Measurements from ENCODE around the gene HACD3.

- no peak for TF ChIP-seq CTCF (IDR thresholded peaks at IDR 0.05; ENCODE audit: low read depth, low read length, missing input control)
- no peak for TF ChIP-seq YY1 (IDR thresholded peaks at IDR 0.05)
- TF ChIP-seq GABPA (IDR thresholded peaks at IDR 0.05 in 1 of 2, conservative IDR thresholded peaks at IDR 0.05 in 1 of 2), result no peak
- TF ChIP-seq TAF1 (conservative IDR thresholded peaks at IDR 0.05), result no peak
- no peak for TF ChIP-seq MAX (IDR thresholded peaks at IDR 0.05)
- no peak for TF ChIP-seq SP1 (IDR thresholded peaks at IDR 0.05)
- no peak for TF ChIP-seq ZBTB33 (IDR thresholded peaks at IDR 0.05)
- no peak for TF ChIP-seq EGR1 (IDR thresholded peaks at IDR 0.05; ENCODE audit: low read depth in 2 of 2)
- no peak for TF ChIP-seq RAD21 (IDR thresholded peaks at IDR 0.05)
- TF ChIP-seq FOXA1 (IDR thresholded peaks at IDR 0.05), result no peak
Observed at GRCh38 chr15:65529762-65530317, 423 bp upstream of the HACD3 start.
